ENCODE measurements around the gene UMPS. TPM values are rescaled to one million over a fixed set of nuclear protein-coding genes. Genes with fewer than 3 reads are reported as not detected.

The UMPS gene
- total RNA-seq, 1 experiment from 2014 or later: 61.8 TPM

DNA sequence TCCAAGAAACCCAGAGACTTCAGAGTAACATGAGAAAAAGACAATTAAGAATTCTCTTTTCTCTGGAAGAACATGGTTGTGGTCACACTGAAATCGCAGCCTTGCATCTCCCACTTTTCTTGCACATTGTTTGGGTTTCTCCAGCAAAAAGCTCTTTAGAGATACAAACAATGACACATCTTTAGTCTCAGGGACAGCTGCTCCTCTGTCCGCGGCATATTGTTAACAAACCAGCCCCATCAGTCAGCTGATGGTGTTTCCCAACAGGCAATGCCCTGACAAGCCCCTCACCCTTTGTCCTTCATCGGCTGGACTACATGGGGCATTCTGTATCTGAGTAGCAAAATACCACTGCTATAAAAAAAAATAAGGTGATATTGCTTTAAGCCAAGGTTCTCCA, 53.4 kb downstream of the UMPS start:
- no peak for DNase-seq
- H3K27me3 ChIP-seq (ENCODE audit: insufficient read depth, low read depth): no peaks in the 10 kb centered on the region
- H3K27ac ChIP-seq: no peak overlapping the region
- intact Hi-C loops (cut with micrococcal nuclease; ENCODE audit: unreplicated experiment): no loop called here
- no peak overlapping the region for H3K4me2 ChIP-seq
- H3F3A ChIP-seq (ENCODE audit: insufficient read depth, low read depth): peaks cover 11% of the 10 kb centered on the region
- peaks cover 7% of the 10 kb centered on the region for H4K20me1 ChIP-seq (ENCODE audit: insufficient read depth)
- POLR2A ChIA-PET (ENCODE audit: unreplicated experiment): no interaction called here
- no peaks in the 10 kb centered on the region for H3K9me3 ChIP-seq (ENCODE audit: insufficient read depth, low read depth)
- no TSS peak for BruUV-seq (replicated peaks)
- CTCF ChIA-PET: no interaction called here
- no peaks in the 10 kb centered on the region for H3K79me2 ChIP-seq (ENCODE audit: low read depth)
- TF ChIP-seq EZH2 (IDR thresholded peaks at IDR 0.05; ENCODE audit: low read depth): no peak
- TF ChIP-seq, protein P1, sequence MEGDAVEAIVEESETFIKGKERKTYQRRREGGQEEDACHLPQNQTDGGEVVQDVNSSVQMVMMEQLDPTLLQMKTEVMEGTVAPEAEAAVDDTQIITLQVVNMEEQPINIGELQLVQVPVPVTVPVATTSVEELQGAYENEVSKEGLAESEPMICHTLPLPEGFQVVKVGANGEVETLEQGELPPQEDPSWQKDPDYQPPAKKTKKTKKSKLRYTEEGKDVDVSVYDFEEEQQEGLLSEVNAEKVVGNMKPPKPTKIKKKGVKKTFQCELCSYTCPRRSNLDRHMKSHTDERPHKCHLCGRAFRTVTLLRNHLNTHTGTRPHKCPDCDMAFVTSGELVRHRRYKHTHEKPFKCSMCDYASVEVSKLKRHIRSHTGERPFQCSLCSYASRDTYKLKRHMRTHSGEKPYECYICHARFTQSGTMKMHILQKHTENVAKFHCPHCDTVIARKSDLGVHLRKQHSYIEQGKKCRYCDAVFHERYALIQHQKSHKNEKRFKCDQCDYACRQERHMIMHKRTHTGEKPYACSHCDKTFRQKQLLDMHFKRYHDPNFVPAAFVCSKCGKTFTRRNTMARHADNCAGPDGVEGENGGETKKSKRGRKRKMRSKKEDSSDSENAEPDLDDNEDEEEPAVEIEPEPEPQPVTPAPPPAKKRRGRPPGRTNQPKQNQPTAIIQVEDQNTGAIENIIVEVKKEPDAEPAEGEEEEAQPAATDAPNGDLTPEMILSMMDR (conservative IDR thresholded peaks at IDR 0.05): no peak
- H3K9me2 ChIP-seq (ENCODE audit: insufficient read depth): no peaks in the 10 kb centered on the region
- no peak overlapping the region for H2AFZ ChIP-seq
- H3K4me3 ChIP-seq: no peak overlapping the region
- H3K4me1 ChIP-seq (replicated peaks; ENCODE audit: insufficient read depth): peaks cover 8% of the 10 kb centered on the region
- H3K36me3 ChIP-seq (ENCODE audit: low read depth): no peaks in the 10 kb centered on the region

DNA sequence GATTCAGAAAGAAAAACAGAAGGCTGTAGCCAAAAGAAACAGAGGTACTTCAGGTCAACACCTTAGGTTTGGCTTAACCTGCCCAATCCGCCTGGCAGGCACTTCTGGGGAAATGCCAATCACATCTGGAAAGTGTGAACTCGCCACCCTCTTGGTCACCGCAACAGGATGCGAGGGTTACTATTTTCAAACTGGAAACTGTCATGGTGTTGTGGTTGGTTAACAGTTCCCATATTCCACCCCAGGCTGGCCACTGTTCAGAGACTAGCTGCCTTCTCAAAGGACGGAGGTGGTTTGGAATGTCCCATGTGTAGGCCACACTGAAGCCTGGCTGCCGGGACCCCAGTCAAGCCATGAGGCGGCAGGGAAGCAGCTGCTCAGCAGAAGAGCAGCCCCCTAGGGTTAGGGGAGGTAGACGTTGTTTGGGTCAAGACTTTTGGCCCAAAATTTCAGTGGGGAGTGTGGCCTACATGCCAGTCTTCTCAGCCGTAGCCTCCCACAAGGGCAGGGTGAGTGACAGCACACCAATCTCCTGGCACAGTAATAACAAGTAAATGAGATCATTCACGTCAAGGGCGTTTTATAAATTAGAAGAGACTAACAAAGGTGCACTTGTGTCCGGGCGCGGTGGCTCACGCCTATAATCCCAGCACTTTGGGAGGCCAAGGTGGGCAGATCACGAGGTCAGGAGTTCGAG, 54.6 kb downstream of the UMPS start:
- intact Hi-C loops (cut with micrococcal nuclease; ENCODE audit: unreplicated experiment): no loop called here
- no peak overlapping the region for H3K4me2 ChIP-seq
- H3K9me3 ChIP-seq (ENCODE audit: insufficient read depth, low read depth): no peaks in the 10 kb centered on the region
- peaks cover 7% of the 10 kb centered on the region for H4K20me1 ChIP-seq (ENCODE audit: insufficient read depth)
- H3F3A ChIP-seq (ENCODE audit: insufficient read depth, low read depth): peaks cover 11% of the 10 kb centered on the region
- peaks cover 8% of the 10 kb centered on the region for H3K4me1 ChIP-seq (replicated peaks; ENCODE audit: insufficient read depth)
- H3K4me3 ChIP-seq: no peak overlapping the region
- no peak overlapping the region for H3K27ac ChIP-seq
- TF ChIP-seq, protein P1 (conservative IDR thresholded peaks at IDR 0.05): no peak
- no peak for TF ChIP-seq EZH2 (IDR thresholded peaks at IDR 0.05; ENCODE audit: low read depth)
- H3K27me3 ChIP-seq (ENCODE audit: insufficient read depth, low read depth): no peaks in the 10 kb centered on the region
- H2AFZ ChIP-seq: no peak overlapping the region
- no peaks in the 10 kb centered on the region for H3K79me2 ChIP-seq (ENCODE audit: low read depth)
- CTCF ChIA-PET: no interaction called here
- H3K9me2 ChIP-seq (ENCODE audit: insufficient read depth): no peaks in the 10 kb centered on the region
- H3K36me3 ChIP-seq (ENCODE audit: low read depth): no peaks in the 10 kb centered on the region
- no peak for DNase-seq
- no TSS peak for BruUV-seq (replicated peaks)
- POLR2A ChIA-PET (ENCODE audit: unreplicated experiment): no interaction called here

- Histone ChIP-seq H3K27me3 (ENCODE audit: insufficient read depth, low read depth) (no peaks in the 10 kb centered on the region), H3K9me3 (ENCODE audit: insufficient read depth, low read depth) (no peaks in the 10 kb centered on the region), H3K4me1 (replicated peaks; ENCODE audit: insufficient read depth) (peaks cover 8% of the 10 kb centered on the region), H3K4me2 (no peak overlapping the region), H3F3A (ENCODE audit: insufficient read depth, low read depth) (peaks cover 11% of the 10 kb centered on the region), H3K9me2 (ENCODE audit: insufficient read depth) (no peaks in the 10 kb centered on the region), H3K36me3 (ENCODE audit: low read depth) (no peaks in the 10 kb centered on the region), H3K79me2 (ENCODE audit: low read depth) (no peaks in the 10 kb centered on the region), H2AFZ (no peak overlapping the region), H3K4me3 (no peak overlapping the region), H4K20me1 (ENCODE audit: insufficient read depth) (peaks cover 7% of the 10 kb centered on the region), H3K27ac (no peak overlapping the region)
- ChIA-PET CTCF (interaction anchor here (0.5 to 3.3 kb wide), 8 partner anchors 25 to 176 kb away, joined by 3 to 36 read pairs (median 4); partner anchors contain the start of gene ITGB5), POLR2A (ENCODE audit: unreplicated experiment) (interaction anchor here (0.6 to 0.7 kb wide), 3 partner anchors 101 to 231 kb away, joined by 4 to 13 read pairs (median 7); partner anchors contain the start of gene ITGB5)
- TF ChIP-seq, protein P1 (conservative IDR thresholded peaks at IDR 0.05): no peak
- no peak for TF ChIP-seq EZH2 (IDR thresholded peaks at IDR 0.05; ENCODE audit: low read depth)
- DNase-seq: no peak
- intact Hi-C loops (cut with micrococcal nuclease; ENCODE audit: unreplicated experiment): loop anchor here (1.0 to 2.0 kb wide), 3 partner anchors 51 to 115 kb away; partner anchors contain the start of gene ITGB5
- no TSS peak for BruUV-seq (replicated peaks)
Measured at GRCh38 chr3:124785973-124786372, 55.7 kb downstream of the UMPS start.

Data from PC-9 (cell line).